ENCODE data around the gene CNTNAP2.
"Not testable (repeated sequence)": the region's sequence is repeated elsewhere in the genome, so short reads cannot be mapped to it uniquely, and the experiment has no call there.

CNTNAP2 gene

DNA sequence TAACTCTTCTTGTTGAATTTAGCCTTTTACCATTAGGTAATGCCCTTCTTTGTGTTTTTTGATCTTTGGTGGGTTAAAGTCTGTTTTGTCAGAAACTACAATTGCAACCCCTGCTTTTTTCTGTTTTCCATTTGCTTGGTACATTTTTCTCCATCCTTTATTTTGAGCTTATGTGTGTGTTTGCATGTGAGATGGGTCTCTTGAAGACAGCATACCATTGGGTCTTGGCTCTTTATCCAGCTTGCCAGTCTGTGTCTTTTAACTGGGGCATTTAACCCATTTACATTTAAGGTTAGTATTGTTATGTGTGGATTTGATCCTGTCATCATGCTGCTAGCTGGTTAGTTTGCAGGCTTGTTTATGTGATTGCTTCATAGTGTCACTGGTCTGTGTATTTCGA lies 997.9 kb downstream of the CNTNAP2 start:
- not testable (repeated sequence) for DNase-seq, ATAC-seq, H3K4me1 Mint-ChIP-seq, H3K27ac Mint-ChIP-seq, H3K4me3 Mint-ChIP-seq, H3K27me3 Mint-ChIP-seq
- peaks cover 41 to 52% of the 10 kb centered on the region in 2 donors for H3K9me3 Mint-ChIP-seq

DNA sequence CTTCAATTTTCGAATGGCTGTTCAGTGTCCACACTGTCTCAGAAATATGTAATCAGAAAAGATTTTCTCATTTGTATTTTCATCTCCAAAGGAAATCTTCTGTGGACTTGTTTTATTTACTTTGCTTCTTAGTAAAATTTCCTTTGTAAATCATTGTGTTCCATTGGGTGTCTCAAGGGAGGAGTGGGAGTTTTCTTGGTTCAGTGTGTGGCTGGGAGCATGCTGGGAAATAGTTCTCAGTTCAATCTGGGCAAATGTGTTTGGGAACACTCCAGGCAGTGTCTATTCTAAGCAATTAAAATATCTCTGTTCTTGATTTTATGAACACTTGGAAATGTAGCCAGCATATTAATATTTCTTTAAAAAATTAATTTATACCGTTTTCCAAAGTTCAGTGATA lies 1019.8 kb downstream of the CNTNAP2 start:
- no peak overlapping the region for H3K27ac Mint-ChIP-seq
- H3K27me3 Mint-ChIP-seq, result no peaks in the 10 kb centered on the region
- H3K4me3 Mint-ChIP-seq, result no peak overlapping the region
- ATAC-seq (no peak), DNase-seq (no peak)
- H3K4me1 Mint-ChIP-seq, result no peaks in the 10 kb centered on the region
- H3K9me3 Mint-ChIP-seq, result peaks cover 6 to 7% of the 10 kb centered on the region in 2 donors

DNA sequence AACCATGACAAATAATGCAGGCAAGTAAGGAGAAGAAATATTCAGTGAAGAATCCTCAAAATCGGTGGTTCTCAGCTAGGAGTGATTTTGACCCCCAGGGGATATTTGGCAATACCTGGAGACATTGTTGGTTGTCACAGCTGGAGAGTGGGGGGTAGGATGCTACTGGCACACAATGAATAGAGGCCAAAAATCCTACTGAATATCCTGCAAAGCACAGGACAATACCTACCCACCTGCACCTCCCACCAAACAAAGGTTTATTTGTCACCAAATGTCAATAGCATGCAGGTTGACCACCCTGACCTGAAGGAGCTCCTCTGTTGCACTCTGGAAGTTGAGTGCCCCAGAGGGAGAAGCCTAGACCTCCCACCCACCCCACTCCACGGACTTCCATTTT lies 1028.6 kb downstream of the CNTNAP2 start:
- Mint-ChIP-seq H3K27ac (no peak overlapping the region), H3K27me3 (no peaks in the 10 kb centered on the region), H3K9me3 (peaks cover 3 to 25% of the 10 kb centered on the region in 2 donors), H3K4me3 (no peak overlapping the region), H3K4me1 (no peaks in the 10 kb centered on the region)
- no peak for ATAC-seq
- no peak for DNase-seq

DNA sequence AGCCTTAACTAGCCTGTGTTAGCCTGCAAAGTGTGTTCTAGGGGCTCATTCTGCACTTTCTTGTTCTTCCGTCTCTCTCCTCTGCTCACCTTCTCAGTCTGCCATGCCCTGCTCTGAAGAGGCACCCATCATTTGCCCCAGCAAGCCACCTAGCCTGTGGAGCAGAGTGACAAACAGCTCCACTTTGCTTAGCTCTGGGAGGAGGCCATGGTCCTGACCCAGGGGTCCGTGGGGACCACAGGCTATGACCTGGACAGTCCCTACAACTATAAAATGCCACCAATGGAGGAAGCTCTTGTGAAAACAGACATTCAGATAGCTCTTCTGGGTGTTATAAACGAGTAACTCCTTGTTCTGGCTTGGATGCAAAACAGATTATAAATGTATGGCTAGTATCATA lies 1029.6 kb downstream of the CNTNAP2 start:
- Mint-ChIP-seq H3K27ac (no peak overlapping the region), H3K27me3 (no peaks in the 10 kb centered on the region), H3K9me3 (peaks cover 0 to 21% of the 10 kb centered on the region in 2 donors), H3K4me3 (no peak overlapping the region), H3K4me1 (no peaks in the 10 kb centered on the region)
- no peak for DNase-seq
- ATAC-seq, result no peak

DNA sequence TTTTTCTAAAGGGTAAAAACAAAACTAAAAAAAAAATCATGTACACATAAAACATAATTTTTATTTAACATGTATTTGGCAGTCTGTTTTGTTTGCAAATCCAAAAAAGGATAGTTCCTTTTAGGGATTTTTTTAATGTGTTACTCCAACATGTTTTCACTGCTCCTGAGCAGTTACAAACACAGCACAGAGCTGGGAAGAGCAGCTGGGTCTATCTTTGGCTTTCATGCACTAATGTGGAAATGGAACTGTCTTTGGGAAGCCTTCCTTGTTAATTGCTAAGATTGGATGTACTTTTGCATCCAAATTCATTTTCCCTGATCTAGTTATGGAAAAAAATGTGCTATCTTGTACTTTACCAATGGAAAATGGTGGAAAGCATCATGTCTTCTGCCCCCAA lies 1035.1 kb downstream of the CNTNAP2 start:
- ATAC-seq (no peak), DNase-seq (no peak)
- H3K27ac Mint-ChIP-seq, result no peak overlapping the region
- H3K4me3 Mint-ChIP-seq, result no peak overlapping the region
- H3K4me1 Mint-ChIP-seq, result no peaks in the 10 kb centered on the region
- peaks cover 0 to 30% of the 10 kb centered on the region in 2 donors for H3K9me3 Mint-ChIP-seq
- H3K27me3 Mint-ChIP-seq, result no peaks in the 10 kb centered on the region

DNA sequence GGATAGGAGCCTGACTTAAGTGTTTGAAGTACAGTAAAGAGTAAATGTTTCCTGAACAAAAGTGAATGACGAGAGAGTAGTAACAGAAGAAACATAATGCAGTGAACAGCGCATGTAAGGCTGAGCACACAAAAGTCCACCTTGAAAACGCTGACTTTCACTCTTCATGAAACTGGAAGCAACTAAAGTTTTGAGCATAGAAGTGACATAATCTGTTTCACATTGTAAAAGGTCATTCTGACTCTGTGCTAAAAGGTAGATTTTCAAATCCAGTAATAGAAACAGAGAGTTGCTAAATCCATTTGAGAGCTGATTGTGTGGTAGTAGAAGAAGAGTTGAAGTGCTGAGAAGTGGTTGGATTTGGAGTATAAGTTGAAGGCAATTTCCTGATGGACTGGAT lies 1037.0 kb downstream of the CNTNAP2 start:
- peaks cover 0 to 30% of the 10 kb centered on the region in 2 donors for H3K9me3 Mint-ChIP-seq
- no peaks in the 10 kb centered on the region for H3K4me1 Mint-ChIP-seq
- ATAC-seq (no peak), DNase-seq (no peak)
- H3K27ac Mint-ChIP-seq, result no peak overlapping the region
- no peak overlapping the region for H3K4me3 Mint-ChIP-seq
- H3K27me3 Mint-ChIP-seq, result no peaks in the 10 kb centered on the region

DNA sequence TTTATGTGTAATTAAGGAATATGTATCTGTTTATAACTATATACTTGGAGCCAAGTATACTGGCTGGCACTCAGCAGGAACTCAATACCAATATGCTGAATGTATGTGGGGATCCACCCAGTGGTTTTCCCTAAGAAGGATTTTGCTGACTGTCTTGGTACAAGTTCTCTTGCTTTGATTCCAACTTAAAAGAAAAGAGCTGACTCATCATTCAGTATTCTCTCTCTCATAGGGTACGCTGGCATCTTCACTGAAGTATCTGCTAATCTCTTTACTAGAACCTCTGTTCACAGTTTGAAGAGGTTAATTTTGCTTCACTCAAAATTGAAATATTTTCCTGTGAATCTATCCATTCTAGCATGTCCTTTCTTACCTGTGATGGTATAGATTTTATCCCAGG lies 1044.8 kb downstream of the CNTNAP2 start:
- ATAC-seq (no peak), DNase-seq (no peak)
- H3K4me3 Mint-ChIP-seq, result no peak overlapping the region
- H3K27ac Mint-ChIP-seq, result no peak overlapping the region
- no peaks in the 10 kb centered on the region for H3K27me3 Mint-ChIP-seq
- H3K9me3 Mint-ChIP-seq, result peaks cover 0 to 4% of the 10 kb centered on the region in 2 donors
- H3K4me1 Mint-ChIP-seq, result no peaks in the 10 kb centered on the region

DNA sequence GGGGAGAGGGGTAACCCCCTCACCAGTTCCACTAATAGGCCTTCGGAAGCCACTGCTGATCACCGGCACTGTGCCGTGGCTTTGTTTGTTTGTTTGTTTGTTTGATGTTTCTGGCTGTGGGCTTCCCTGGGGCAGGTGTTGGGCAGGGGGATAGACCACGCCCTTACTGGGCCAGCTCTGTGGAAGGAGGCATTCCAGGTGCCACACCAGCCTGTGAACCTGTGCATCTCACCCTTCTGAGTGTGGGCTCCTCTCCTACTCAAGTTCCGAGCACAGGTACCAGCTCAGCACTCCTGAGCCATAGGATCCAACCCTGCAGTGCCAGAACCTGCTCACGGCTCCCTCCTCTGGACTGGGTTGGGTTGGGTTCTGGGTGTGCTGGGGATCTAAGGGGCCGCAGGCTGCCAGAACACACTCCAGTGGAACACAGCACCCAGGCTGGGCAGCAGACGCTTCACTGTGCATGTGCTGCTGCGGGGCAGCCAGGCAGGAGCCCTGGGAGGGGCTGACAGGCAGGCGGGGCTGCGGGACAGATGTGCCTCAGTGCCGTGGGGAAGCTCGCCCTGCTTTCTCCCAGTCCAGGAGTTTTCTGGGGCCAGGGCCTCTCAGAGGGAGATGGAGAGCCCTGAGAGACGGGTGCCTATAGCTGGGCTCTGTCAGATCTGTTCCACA lies 1053.9 kb downstream of the CNTNAP2 start:
- H3K27me3 Mint-ChIP-seq, result no peaks in the 10 kb centered on the region
- ATAC-seq (peak; percentile 20), DNase-seq (no peak)
- H3K9me3 Mint-ChIP-seq, result peaks cover 0 to 4% of the 10 kb centered on the region in 2 donors
- H3K27ac Mint-ChIP-seq, result no peak overlapping the region
- H3K4me1 Mint-ChIP-seq, result no peaks in the 10 kb centered on the region
- no peak overlapping the region for H3K4me3 Mint-ChIP-seq

DNA sequence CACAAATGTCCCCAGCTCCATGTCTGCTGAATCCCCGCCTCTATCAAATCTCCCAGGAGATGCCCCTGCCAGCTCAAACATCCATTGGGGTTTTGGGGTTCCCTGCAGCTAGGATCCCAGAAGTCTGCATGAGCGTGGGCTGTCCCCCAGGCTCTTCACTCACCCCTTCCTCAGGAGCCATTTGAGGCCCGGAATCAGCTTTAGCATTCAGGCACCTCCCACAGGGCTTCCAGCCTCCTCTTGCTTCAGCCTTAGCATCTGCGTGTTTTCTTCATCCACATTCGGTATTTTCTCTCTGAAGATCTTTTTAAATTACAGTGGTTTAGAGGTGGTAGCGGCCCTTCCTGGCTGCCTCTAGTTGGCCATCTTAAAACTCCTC lies 1054.4 kb downstream of the CNTNAP2 start:
- Mint-ChIP-seq H3K27ac (no peak overlapping the region), H3K27me3 (no peaks in the 10 kb centered on the region), H3K9me3 (peaks cover 0 to 3% of the 10 kb centered on the region in 2 donors), H3K4me1 (no peaks in the 10 kb centered on the region), H3K4me3 (no peak overlapping the region)
- no peak for ATAC-seq
- DNase-seq, result no peak

DNA sequence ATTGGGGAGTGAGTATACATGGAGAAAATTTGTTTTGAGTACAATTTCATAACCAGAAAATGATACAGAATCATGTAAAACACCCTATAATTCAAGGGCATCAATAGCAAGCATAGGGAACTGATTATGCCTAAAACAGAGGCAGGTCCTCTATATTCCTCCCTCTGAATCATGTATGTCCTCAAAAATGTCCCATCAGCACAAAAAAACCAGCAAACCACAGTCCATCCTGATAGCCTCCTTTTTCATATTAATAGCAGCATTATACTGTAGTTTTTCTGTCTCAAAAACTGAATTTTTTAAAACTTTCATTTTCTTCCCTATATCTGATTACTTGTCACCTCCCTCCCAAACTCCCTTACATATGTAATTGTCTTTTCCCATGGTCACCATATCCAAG lies 1057.3 kb downstream of the CNTNAP2 start:
- Mint-ChIP-seq H3K27me3 (no peaks in the 10 kb centered on the region), H3K4me3 (no peak overlapping the region), H3K27ac (peak overlapping the region in 1 of 2 donors; percentile 47), H3K9me3 (no peaks in the 10 kb centered on the region), H3K4me1 (no peaks in the 10 kb centered on the region)
- ATAC-seq (no peak), DNase-seq (no peak)

DNA sequence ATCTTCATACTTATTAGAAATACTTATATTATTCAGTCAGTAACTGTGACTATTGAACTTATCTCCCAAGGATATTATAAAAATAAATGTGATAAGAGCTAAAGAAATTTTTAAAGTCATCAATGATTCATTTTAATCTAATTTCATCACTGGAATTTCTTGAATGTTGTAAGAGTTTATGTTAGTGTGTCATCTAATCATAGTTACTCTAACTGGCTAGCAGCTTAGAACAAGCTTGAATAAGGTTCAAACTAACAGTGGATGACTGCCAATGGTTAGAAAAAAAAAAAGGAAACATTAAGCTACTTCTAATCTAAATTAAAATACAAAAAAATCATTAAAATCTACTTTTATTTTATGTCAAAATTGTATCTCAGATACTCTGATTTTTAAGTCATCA lies 1066.3 kb downstream of the CNTNAP2 start:
- H3K27me3 Mint-ChIP-seq, result no peaks in the 10 kb centered on the region
- no peak overlapping the region for H3K4me3 Mint-ChIP-seq
- H3K4me1 Mint-ChIP-seq, result no peaks in the 10 kb centered on the region
- H3K9me3 Mint-ChIP-seq, result peaks cover 4 to 27% of the 10 kb centered on the region in 2 donors
- no peak overlapping the region for H3K27ac Mint-ChIP-seq
- ATAC-seq, result no peak
- no peak for DNase-seq

DNA sequence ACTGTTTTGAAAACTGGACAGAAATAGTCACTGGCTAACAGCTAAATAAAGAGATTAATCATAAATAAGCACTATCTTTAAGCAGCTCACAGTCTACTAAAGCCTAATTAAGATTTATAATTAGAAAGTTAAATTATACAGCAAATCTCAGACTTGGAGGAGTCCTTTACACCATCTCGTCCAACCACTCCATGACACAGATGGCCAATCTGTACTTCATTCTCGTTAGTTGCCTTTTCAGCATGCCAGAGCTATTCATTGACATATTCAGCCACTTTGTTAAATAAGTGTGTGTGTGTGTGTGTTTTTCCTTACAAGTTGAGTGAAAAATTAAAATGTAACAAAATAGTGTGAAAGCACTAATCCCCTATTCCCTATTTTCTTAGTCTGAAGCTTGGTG lies 1066.7 kb downstream of the CNTNAP2 start:
- Mint-ChIP-seq H3K4me1 (no peaks in the 10 kb centered on the region), H3K4me3 (no peak overlapping the region), H3K9me3 (peaks cover 7 to 29% of the 10 kb centered on the region in 2 donors), H3K27me3 (no peaks in the 10 kb centered on the region), H3K27ac (no peak overlapping the region)
- DNase-seq (no peak), ATAC-seq (no peak)

DNA sequence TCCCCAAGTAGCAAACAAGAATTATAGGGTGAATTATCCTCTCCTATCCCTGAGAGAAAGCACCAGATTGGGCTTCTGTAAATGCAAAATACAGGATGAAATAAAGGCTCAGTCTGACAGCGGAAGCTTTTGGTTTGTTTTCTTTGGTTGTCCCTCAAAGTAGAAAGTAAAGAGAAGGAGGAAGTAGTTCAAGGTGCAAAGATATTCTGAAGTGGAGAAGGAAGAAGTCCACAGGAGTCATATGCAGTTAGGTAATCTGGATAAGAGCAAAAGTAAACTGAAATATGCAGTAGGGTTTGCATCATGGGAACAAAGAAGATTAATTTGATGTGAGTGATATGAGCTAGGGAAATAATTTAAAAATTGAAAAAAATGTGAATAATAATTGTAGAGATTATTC lies 1071.9 kb downstream of the CNTNAP2 start:
- no peak overlapping the region for H3K27ac Mint-ChIP-seq
- ATAC-seq (no peak), DNase-seq (no peak)
- no peaks in the 10 kb centered on the region for H3K27me3 Mint-ChIP-seq
- no peaks in the 10 kb centered on the region for H3K4me1 Mint-ChIP-seq
- H3K4me3 Mint-ChIP-seq, result no peak overlapping the region
- H3K9me3 Mint-ChIP-seq, result peaks cover 11 to 46% of the 10 kb centered on the region in 2 donors

DNA sequence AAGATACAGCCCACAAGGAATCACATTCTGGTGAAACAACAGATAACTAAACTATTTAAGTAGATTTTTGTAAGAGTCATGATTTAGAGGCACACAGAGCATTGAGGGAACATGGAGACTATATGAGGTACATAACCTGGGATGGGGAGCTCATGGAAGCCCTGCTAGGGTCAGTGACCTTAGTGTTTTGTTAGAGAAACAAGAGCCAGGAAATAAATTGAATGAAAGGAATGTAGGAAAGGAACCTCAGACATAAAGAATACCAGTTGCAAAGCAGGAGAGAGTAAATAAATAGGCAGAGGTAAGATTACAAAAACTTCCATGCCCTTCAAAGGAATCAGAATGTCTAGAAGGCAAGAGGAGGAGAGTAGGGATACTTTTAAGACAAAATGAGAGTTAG lies 1076.9 kb downstream of the CNTNAP2 start:
- H3K4me1 Mint-ChIP-seq, result no peaks in the 10 kb centered on the region
- H3K27ac Mint-ChIP-seq, result no peak overlapping the region
- no peak overlapping the region for H3K4me3 Mint-ChIP-seq
- H3K27me3 Mint-ChIP-seq, result no peaks in the 10 kb centered on the region
- ATAC-seq (no peak), DNase-seq (no peak)
- peaks cover 7 to 19% of the 10 kb centered on the region in 2 donors for H3K9me3 Mint-ChIP-seq

DNA sequence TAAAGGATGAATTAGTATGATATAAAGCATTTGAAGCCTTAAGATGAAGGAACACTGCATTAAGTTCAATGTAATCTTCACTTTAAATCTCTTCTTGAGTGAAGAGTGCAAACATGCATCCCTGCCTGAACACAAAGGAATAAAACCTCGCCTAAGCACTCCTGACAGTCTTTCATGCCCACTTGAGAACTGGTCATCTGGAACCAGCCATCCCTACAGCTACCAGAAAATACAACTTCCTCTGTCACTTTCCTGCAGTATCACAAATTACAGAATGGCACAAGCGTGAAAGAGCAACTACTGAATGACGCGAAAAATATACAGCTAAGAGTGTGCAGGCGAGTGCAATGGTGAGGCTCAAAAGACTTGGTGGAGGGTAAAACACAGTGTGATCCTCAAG lies 1079.9 kb downstream of the CNTNAP2 start:
- Mint-ChIP-seq H3K4me1 (no peaks in the 10 kb centered on the region), H3K27ac (peak overlapping the region in 1 of 2 donors; percentile 6), H3K27me3 (no peaks in the 10 kb centered on the region), H3K4me3 (no peak overlapping the region), H3K9me3 (peaks cover 6 to 17% of the 10 kb centered on the region in 2 donors)
- DNase-seq (no peak), ATAC-seq (no peak)

DNA sequence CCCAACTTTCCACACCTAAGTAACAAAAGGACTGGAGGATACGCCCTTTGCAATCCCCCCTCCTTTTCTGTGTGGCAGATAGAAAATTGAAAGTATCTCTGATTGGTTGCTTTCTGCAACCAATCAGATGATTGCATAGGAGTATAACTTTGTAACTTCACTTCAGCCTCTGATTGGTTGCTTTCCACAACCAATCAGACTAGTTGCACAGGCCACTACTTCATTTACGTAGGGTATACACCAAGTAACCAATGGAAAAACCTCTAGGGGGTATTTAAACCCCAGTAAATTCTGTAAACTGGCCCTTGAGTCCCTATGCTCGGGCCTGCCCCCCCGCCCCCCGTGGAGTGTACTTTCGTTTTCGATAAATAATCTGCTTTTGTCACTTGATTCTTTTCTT lies 1080.4 kb downstream of the CNTNAP2 start:
- ATAC-seq (no peak), DNase-seq (no peak)
- no peak overlapping the region for H3K27ac Mint-ChIP-seq
- H3K9me3 Mint-ChIP-seq, result peaks cover 10 to 16% of the 10 kb centered on the region in 2 donors
- H3K4me1 Mint-ChIP-seq, result no peaks in the 10 kb centered on the region
- no peak overlapping the region for H3K4me3 Mint-ChIP-seq
- no peaks in the 10 kb centered on the region for H3K27me3 Mint-ChIP-seq

DNA sequence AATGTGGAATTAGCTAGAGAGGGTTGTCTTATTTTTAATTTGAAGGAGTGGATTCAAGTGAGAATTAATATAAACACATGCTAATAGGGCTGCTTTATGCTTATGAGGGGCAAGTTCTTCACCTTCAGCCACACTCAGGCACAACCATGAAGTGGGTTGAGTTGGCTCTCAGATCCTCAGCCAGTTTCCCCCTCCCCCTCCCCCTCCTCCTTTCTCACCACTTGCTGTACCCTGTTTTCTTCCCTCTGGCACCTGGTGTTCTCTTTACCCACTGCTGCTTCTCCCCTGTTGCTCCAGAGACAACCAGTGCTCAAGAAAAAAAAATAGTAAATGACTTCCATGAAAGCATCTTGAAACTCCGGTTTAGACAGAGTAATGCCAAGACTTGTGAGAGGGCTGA lies 1083.3 kb downstream of the CNTNAP2 start:
- no peak for DNase-seq
- Mint-ChIP-seq H3K4me1 (no peaks in the 10 kb centered on the region), H3K9me3 (peaks cover 0 to 9% of the 10 kb centered on the region in 2 donors), H3K4me3 (no peak overlapping the region), H3K27ac (no peak overlapping the region), H3K27me3 (no peaks in the 10 kb centered on the region)
- ATAC-seq, result no peak
